ENCODE measurements around the gene CRB1.

- TF ChIP-seq CTCF (IDR thresholded peaks at IDR 0.05; ENCODE audit: insufficient read depth, low read length, poor library complexity, severe bottlenecking) (no peak), EZH2phosphoT487 (conservative IDR thresholded peaks at IDR 0.05; ENCODE audit: low read length) (no peak)
Measured at GRCh38 chr1:197351821-197352440, 83.9 kb downstream of the CRB1 start.

All from SU-DHL-6 (cell line).